Common myeloid progenitor, CD34-positive (primary cell): ENCODE measurements around the gene GNB1L.
A peak's percentile ranks its signal among the peaks of the same experiment; 100 is the strongest.
"Not testable (repeated sequence)": the region's sequence is repeated elsewhere in the genome, so short reads cannot be mapped to it uniquely, and the experiment has no call there.

Source experiments
- CTCF ChIA-PET: fragments of 350-600 bp; sonication (Branson Sonifier 250); formaldehyde crosslinking; loops from one replicate; lab custom pipeline; 2021; ENCODE audit warnings: antibody characterized with exemption; lab: Charles Lee
- POLR2A ChIA-PET: fragments of 350-600 bp; sonication (Branson Sonifier 250); formaldehyde crosslinking; loops from one replicate; lab custom pipeline; 2021; ENCODE audit warnings: antibody characterized with exemption; lab: Charles Lee
- DNase-seq, 3 donors: peaks; one replicate each; pipeline versions ENCODE4 v3.0.0 to v3.0.0-alpha.2; 2013
- H3K27ac ChIP-seq, 2 experiments: 1 replicate in 1 of 2; 2 replicates in 1 of 2; pipeline ENCODE4 v1.7.0; 2013; ENCODE audit warnings: inconsistent platforms in 2 of 2, low read length in 2 of 2, mild to moderate bottlenecking in 2 of 2, low read depth in 1 of 2, moderate library complexity in 1 of 2; ENCODE audit not compliant: severe bottlenecking in 2 of 2, insufficient read depth in 1 of 2, poor library complexity in 1 of 2
- H3K27me3 ChIP-seq, 5 experiments: replicated peaks in 2 of 5; 1 replicate in 3 of 5; 2 replicates in 2 of 5; pipeline versions ENCODE4 v1.6.1 to v1.7.0; 2013; ENCODE audit warnings: low read length in 4 of 5, mild to moderate bottlenecking in 2 of 5, moderate library complexity in 2 of 5, inconsistent platforms in 1 of 5; ENCODE audit not compliant: insufficient read depth in 5 of 5, control insufficient read depth in 4 of 5
- H3K36me3 ChIP-seq, 4 experiments: 1 replicate in 2 of 4; 2 replicates in 2 of 4; pipeline versions ENCODE4 v1.6.1 to v1.7.0; 2013; ENCODE audit warnings: low read length in 3 of 4, control low read depth in 1 of 4, mild to moderate bottlenecking in 1 of 4; ENCODE audit not compliant: control insufficient read depth in 4 of 4, insufficient read depth in 4 of 4
- H3K4me1 ChIP-seq, 4 experiments: 1 replicate in 3 of 4; 2 replicates in 1 of 4; pipeline versions ENCODE4 v1.6.1 to v1.7.1; 2013; ENCODE audit warnings: low read length in 3 of 4, mild to moderate bottlenecking in 3 of 4, control low read depth in 1 of 4, inconsistent platforms in 1 of 4, moderate library complexity in 1 of 4; ENCODE audit not compliant: control insufficient read depth in 4 of 4, insufficient read depth in 4 of 4; ENCODE audit errors: control extremely low read depth in 1 of 4
- H3K4me3 ChIP-seq, 7 experiments: 1 replicate in 4 of 7; 2 replicates in 3 of 7; pipeline versions ENCODE4 v1.5.1 to v1.7.0; 2013; ENCODE audit warnings: mild to moderate bottlenecking in 7 of 7, low read length in 6 of 7, moderate library complexity in 6 of 7, inconsistent platforms in 2 of 7, low read depth in 2 of 7, control low read depth in 1 of 7; ENCODE audit not compliant: insufficient read depth in 4 of 7, control insufficient read depth in 1 of 7; ENCODE audit errors: extremely low read depth in 1 of 7
- H3K9me3 ChIP-seq, 5 experiments: 1 replicate in 4 of 5; 2 replicates in 1 of 5; pipeline versions ENCODE4 v1.6.1 to v1.7.1; 2013; ENCODE audit warnings: low read length in 4 of 5, mild to moderate bottlenecking in 2 of 5, inconsistent platforms in 1 of 5, low read depth in 1 of 5, moderate library complexity in 1 of 5; ENCODE audit not compliant: control insufficient read depth in 4 of 5, insufficient read depth in 2 of 5; ENCODE audit errors: control extremely low read depth in 1 of 5
- WGBS: methylation state at CpG from one replicate; pipeline ENCODE4 v1.1.5; 2013; ENCODE audit not compliant: insufficient coverage; 5-methylcytosine and 5-hydroxymethylcytosine counted together

The GNB1L gene

DNA sequence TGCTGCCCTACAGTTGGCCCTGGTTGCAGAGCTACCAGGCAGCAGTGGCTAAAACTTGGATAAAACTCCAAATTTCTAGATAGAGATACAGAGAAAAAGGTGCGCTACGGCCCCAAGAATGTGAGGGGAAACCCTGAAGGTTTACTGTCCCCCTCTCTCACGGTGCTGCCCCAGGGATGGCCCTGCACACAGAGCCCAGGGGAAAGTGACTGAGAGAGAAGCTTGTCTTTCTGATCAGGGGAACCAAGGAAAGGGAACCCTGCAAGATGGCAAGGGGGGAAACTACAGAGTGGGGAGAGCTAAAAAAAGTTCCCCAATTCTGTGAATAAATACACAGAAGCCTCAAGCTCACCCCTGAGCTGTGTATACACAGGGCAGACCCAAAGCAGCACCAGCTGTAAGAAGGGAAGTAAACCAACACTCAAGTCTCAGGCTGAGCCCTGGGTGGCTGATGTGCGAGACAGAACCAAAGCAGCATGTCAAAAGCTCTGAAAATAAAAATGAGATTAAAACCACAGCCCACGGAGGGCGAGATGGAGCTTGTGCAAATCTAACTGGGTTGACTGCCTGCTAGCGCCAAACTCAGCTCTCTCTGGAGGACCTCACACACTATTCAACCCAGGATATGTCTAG is 22.1 kb downstream of the GNB1L start:
- 86% methylated on average over 6 of the region's 7 CpGs for WGBS
- H3K9me3 ChIP-seq, result no peaks in the 10 kb centered on the region
- ChIA-PET CTCF (interaction anchor here (0.9 to 1.7 kb wide), 7 partner anchors 8 to 101 kb away, joined by 3 to 9 read pairs (median 4); no protein-coding TSS in a partner anchor), POLR2A (no interaction called here)
- no peak overlapping the region for H3K27ac ChIP-seq
- peaks cover 0 to 4% (median 0%) of the 10 kb centered on the region in 4 experiments for H3K4me1 ChIP-seq
- H3K4me3 ChIP-seq, result no peak overlapping the region
- DNase-seq, result peak in 2 of 3 donors; percentile 10 to 39
- H3K36me3 ChIP-seq, result no peaks in the 10 kb centered on the region
- no peaks in the 10 kb centered on the region for H3K27me3 ChIP-seq

DNA sequence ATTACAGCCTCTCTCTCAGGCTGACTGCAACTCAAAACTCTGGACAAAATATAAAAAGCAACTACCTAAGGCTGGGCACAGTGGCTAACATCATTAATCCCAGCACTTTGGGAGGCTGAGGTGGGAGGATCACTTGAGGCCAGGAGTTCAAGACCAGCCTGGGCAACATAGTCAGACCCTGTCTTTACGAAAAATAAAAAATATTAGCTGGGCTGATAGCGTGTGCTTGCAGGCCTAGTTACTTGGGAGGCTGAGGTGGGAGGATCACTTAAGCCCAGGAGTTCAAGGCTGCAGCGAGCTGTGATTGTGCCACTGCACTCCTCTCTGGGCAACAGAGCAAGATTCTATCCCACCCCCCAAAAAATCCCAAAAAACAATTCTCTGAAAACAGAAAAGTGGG is 22.7 kb downstream of the GNB1L start:
- H3K36me3 ChIP-seq, H3K4me3 ChIP-seq, H3K9me3 ChIP-seq, H3K27me3 ChIP-seq, POLR2A ChIA-PET, H3K27ac ChIP-seq, DNase-seq, H3K4me1 ChIP-seq: not testable (repeated sequence)
- CTCF ChIA-PET, result interaction anchor here (1.1 to 1.7 kb wide), 5 partner anchors 12 to 101 kb away, joined by 3 to 9 read pairs (median 4); no protein-coding TSS in a partner anchor
- 60% methylated on average over 1 of the region's 3 CpGs for WGBS

DNA sequence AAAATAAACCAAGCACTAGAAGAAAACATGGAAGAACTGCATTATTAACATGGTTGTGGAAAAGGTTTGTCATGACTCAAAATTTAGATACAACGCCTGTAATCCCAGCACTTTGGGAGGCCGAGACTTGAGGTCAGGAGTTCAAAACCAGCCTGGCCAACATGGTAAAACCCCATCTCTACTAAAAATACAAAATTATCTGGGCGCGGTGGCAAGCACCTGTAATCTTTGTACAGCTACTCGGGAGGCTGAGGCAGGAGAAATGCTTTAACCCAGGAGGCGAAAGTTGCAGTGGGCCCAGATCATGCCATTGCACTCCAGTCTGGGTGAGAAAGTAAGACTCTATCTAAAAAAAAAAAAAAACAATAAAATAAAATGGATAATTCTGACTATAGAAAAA is 23.7 kb downstream of the GNB1L start:
- no peak overlapping the region for H3K4me3 ChIP-seq
- DNase-seq, result no peak
- H3K36me3 ChIP-seq, result no peaks in the 10 kb centered on the region
- peaks cover 0 to 4% (median 0%) of the 10 kb centered on the region in 4 experiments for H3K4me1 ChIP-seq
- POLR2A ChIA-PET, result no interaction called here
- peaks cover 0 to 1% (median 0%) of the 10 kb centered on the region in 5 experiments for H3K9me3 ChIP-seq
- WGBS, result 100% methylated on average over 2 of the region's 6 CpGs
- CTCF ChIA-PET, result no interaction called here
- no peaks in the 10 kb centered on the region for H3K27me3 ChIP-seq
- H3K27ac ChIP-seq, result no peak overlapping the region

DNA sequence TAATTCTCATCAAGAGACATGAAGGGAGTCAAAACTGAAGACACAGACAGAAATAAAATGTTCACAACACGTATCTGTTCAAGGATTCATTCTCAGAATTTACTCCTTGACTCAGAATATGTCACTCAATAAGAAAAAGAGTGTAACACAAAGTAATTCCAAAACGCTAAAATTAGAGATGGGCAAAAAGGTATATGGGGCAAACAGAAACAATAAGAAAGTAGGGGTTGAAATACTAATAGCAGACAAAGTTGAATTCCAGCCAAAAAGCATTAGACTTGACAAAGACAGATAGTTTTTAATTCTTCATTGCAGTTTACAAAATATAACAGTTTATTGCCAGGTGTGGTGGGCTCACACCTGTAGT is 26.7 kb downstream of the GNB1L start:
- POLR2A ChIA-PET, result no interaction called here
- Histone ChIP-seq H3K9me3 (peaks cover 0 to 1% (median 0%) of the 10 kb centered on the region in 5 experiments), H3K4me3 (no peak overlapping the region), H3K27me3 (no peaks in the 10 kb centered on the region), H3K27ac (peak overlapping the region in 1 of 2 experiments; percentile 21), H3K4me1 (peaks cover 0 to 4% (median 0%) of the 10 kb centered on the region in 4 experiments), H3K36me3 (no peaks in the 10 kb centered on the region)
- DNase-seq, result no peak
- WGBS, result no CpG with 5 or more reads among the region's 2 CpGs
- CTCF ChIA-PET, result no interaction called here

DNA sequence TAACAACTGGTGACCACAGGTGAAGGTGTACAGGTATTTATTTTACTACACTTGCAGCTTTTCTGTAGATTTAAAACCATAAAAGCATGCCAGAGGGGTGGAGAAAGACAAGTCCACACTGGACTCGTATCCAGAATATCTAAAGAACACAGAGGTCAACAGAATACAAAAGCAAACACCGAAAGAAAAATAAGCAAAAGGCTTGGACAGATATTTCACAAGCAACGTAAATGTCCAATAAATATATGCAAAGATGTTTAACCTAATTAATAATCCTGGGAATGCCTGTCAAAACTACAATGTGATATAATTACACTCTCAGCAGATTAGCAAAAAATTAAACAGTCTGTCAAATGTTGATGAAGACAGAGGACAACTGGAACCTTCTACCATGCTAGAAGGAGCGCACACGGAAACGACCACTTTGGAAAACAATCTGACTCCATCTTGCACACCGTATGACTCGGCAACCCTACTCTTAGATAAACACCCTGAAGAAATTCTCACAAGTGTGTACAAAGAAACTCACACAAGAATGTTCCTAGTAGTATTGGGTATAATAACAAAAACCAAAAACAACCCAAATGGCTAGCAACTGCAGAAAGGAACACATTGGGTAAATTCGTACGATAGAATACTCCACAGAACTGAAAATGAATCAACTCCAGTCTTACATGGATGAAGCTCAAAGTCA is 27.2 kb downstream of the GNB1L start:
- H3K9me3 ChIP-seq, result peaks cover 0 to 1% (median 0%) of the 10 kb centered on the region in 5 experiments
- no peak overlapping the region for H3K4me3 ChIP-seq
- H3K4me1 ChIP-seq, result peaks cover 0 to 2% (median 0%) of the 10 kb centered on the region in 4 experiments
- peak overlapping the region in 1 of 2 experiments; percentile 21 for H3K27ac ChIP-seq
- H3K27me3 ChIP-seq, result no peaks in the 10 kb centered on the region
- POLR2A ChIA-PET, result no interaction called here
- CTCF ChIA-PET, result no interaction called here
- no peaks in the 10 kb centered on the region for H3K36me3 ChIP-seq
- WGBS, result 100% methylated on average over 2 of the region's 10 CpGs
- DNase-seq, result no peak

DNA sequence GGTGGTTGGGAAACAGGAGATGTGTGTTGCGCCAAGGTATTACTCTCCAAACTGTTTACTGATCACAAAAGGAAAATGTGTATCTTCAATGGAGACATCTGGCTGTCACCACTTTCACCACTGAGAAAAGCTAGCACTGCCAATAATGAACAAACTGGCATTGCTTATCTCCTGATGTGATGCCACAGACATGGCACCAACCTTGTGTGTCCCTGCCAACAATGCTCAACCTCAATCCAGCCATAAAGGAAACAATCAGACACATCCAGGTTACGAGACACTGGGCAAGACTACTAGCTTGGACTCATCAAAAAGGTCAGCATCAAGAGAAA is 28.1 kb downstream of the GNB1L start:
- no peak for DNase-seq
- Histone ChIP-seq H3K9me3 (peaks cover 0 to 1% (median 0%) of the 10 kb centered on the region in 5 experiments), H3K4me1 (no peaks in the 10 kb centered on the region), H3K27me3 (no peaks in the 10 kb centered on the region), H3K4me3 (no peak overlapping the region), H3K36me3 (no peaks in the 10 kb centered on the region), H3K27ac (no peak overlapping the region)
- POLR2A ChIA-PET, result no interaction called here
- 45% methylated on average over 1 of the region's 2 CpGs for WGBS
- CTCF ChIA-PET, result no interaction called here

DNA sequence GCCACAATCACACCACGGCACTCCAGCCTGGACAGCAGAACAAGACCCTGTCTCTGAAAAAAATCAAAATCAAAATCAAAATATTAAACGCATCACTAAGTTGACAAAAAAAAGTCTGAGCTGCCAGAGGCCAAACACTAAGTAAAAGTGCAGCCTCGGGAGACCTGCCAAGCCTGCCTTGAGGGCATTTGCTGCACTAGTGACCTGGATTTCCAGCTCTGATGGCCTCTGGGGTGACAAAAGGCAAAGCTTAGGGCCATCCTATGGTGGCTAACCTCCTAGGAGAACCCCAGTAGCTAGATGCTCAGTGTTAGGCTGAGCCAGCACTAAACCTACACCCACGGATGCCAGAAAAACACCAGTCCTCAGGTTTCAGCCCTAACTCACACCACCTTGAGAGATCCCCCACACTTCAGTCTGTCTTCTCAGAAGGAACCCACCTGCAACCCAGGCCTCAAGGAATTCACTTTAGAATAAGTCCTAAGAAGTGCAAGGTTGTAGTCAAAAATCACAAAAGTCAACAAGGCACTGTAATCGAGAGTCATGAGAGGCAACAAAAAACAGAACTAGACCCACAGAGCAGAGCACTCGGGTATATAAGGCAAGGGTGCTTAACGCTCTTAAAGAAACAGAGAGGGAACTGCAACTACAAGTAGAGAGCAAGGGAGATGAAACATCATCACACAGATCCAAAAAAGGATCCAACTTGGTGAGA is 28.6 kb downstream of the GNB1L start:
- Histone ChIP-seq H3K4me3 (no peak overlapping the region), H3K27ac (no peak overlapping the region), H3K4me1 (no peaks in the 10 kb centered on the region), H3K27me3 (no peaks in the 10 kb centered on the region), H3K9me3 (peaks cover 0 to 1% (median 0%) of the 10 kb centered on the region in 5 experiments), H3K36me3 (no peaks in the 10 kb centered on the region)
- POLR2A ChIA-PET, result no interaction called here
- CTCF ChIA-PET, result interaction anchor here (0.8 kb wide), 1 partner anchor 18 kb away, joined by 3 read pairs; no protein-coding TSS in a partner anchor
- no peak for DNase-seq
- WGBS, result 94% methylated on average over 5 of the region's 7 CpGs
